Measurements from ENCODE around the gene HECTD1. TPM values are rescaled to one million over a fixed set of nuclear protein-coding genes. Genes with fewer than 3 reads are reported as not detected.
"Not testable (repeated sequence)": the region's sequence is repeated elsewhere in the genome, so short reads cannot be mapped to it uniquely, and the experiment has no call there.

The HECTD1 gene
- total and polyA plus RNA-seq, 11 donors: 42.4 to 185 (median 148) TPM

- WGBS, 4 donors: 78 to 87% (median 83%) methylated on average over 1 of the region's 1 CpG
- no peak overlapping the region for H3K27ac ChIP-seq
These were observed 148.3 kb downstream of the HECTD1 start for GRCh38 chr14:31059152-31059924.

DNA sequence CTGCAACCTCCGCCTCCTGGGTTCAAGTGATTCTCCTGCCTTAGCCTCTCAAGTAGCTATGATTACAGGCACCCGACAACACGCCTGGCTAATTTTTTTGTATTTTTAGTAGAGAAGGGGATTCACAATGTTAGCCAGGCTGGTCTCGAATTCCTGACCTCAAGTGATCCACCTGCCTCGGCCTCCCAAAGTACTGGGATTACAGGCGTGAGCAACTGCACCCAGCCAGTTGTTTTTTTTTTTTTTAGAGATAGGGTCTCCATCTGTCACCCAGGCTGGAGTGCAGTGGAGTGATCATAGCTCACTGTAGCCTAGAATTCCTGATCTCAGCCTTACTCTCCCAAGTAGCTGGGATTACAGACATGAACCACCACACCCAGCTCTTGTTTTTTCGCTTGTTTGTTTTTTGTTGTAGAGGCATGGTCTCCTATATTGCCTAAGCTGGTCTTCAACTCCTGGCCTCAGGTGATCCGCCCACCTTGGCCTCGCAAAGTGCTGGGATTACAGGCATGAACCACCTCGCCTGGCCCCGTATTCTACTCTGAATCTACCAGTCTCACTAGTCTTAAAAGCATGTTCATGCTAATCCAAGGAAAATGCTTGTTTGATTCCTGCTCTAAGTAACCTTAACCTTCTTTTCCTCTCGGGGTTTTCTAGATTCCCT is 149.8 kb downstream of the HECTD1 start:
- Histone ChIP-seq H3K36me3 (no peaks in the 10 kb centered on the region), H3K27ac (no peak overlapping the region)
- intact Hi-C loops (cut with DNase I): no loop called here

More at GRCh38 chr14:31059152-31059924, 148.3 kb downstream of the HECTD1 start:
- intact Hi-C loops (cut with DNase I): no loop called here
- peak in 3 of 5 donors; percentile 39 to 69 (median 65) for DNase-seq
- Histone ChIP-seq H3K4me1 (peaks cover 0 to 13% (median 3%) of the 10 kb centered on the region in 12 donors), H3K27me3 (no peaks in the 10 kb centered on the region), H3K9me3 (no peaks in the 10 kb centered on the region), H3K36me3 (no peaks in the 10 kb centered on the region), H3K4me3 (no peak overlapping the region)
- TF ChIP-seq CTCF (IDR thresholded peaks at IDR 0.05) (no peak), POLR2A (IDR thresholded peaks at IDR 0.05) (no peak)
- peak in 3 of 4 donors; percentile 72 to 91 (median 87) for ATAC-seq

DNA sequence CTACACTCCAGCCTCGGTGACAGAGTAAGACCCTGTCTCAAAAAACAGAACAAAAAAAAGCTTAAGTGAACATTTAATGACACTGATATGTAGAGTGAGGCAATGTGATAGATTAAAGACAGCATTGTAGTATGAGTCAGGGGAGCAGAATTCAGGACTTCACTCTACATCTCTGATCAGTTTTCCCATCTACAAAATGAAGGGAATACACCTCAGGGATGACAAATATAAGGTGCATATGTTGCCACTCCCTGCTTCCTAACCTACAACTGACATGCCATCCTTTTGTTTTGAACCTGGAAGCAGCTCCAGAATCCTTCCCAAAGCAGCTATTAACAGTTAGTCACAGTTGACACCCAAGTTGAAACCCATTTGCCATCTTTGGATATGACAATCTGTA is 150.6 kb downstream of the HECTD1 start:
- Histone ChIP-seq H3K4me3 (no peak overlapping the region), H3K27ac (no peak overlapping the region), H3K36me3 (no peaks in the 10 kb centered on the region), H3K27me3 (no peaks in the 10 kb centered on the region), H3K9me3 (no peaks in the 10 kb centered on the region), H3K4me1 (peaks cover 0 to 25% (median 8%) of the 10 kb centered on the region in 12 donors)
- DNase-seq (no peak), ATAC-seq (no peak)
- TF ChIP-seq CTCF (IDR thresholded peaks at IDR 0.05): no peak
- TF ChIP-seq POLR2A (IDR thresholded peaks at IDR 0.05): no peak
- 89 to 93% (median 91%) methylated on average over 1 of the region's 1 CpG for WGBS, 4 donors
- intact Hi-C loops (cut with DNase I): no loop called here

More for the DNA sequence above, 149.8 kb downstream of the HECTD1 start:
- no peaks in the 10 kb centered on the region for H3K27me3 ChIP-seq
- 97 to 98% (median 97%) methylated on average over 12 of the region's 12 CpGs for WGBS, 4 donors
- no peaks in the 10 kb centered on the region for H3K9me3 ChIP-seq
- DNase-seq (no peak), ATAC-seq (no peak)
- TF ChIP-seq POLR2A (IDR thresholded peaks at IDR 0.05): no peak
- H3K4me1 ChIP-seq: peaks cover 0 to 25% (median 8%) of the 10 kb centered on the region in 12 donors
- H3K4me3 ChIP-seq: no peak overlapping the region

- H3K36me3 ChIP-seq; H3K9me3 ChIP-seq; H3K27me3 ChIP-seq; intact Hi-C loops (cut with DNase I); H3K4me3 ChIP-seq: not testable (repeated sequence)
- DNase-seq (peak; percentile 60 to 83 (median 81)), ATAC-seq (peak in 3 of 4 donors; percentile 68 to 74 (median 72))
- WGBS, 4 donors: 52 to 67% (median 53%) methylated on average over 9 of the region's 9 CpGs
- Histone ChIP-seq H3K4me1 (peaks cover 0 to 21% (median 6%) of the 10 kb centered on the region in 12 donors), H3K27ac (peak overlapping the region in 6 of 12 donors; percentile 3 to 52 (median 12))
These were observed 154.5 kb downstream of the HECTD1 start for GRCh38 chr14:31052905-31053586.

GRCh38 chr14:31051511-31051910 is 156.1 kb downstream of the HECTD1 start:
- 68 to 84% (median 74%) methylated on average over 4 of the region's 4 CpGs for WGBS, 4 donors
- peaks cover 0 to 21% (median 6%) of the 10 kb centered on the region in 12 donors for H3K4me1 ChIP-seq
- no peaks in the 10 kb centered on the region for H3K36me3 ChIP-seq
- DNase-seq: no peak
- intact Hi-C loops (cut with DNase I): no loop called here
- ATAC-seq: no peak
- peaks cover 0 to 2% (median 0%) of the 10 kb centered on the region in 12 donors for H3K9me3 ChIP-seq
- no peak for TF ChIP-seq CTCF (IDR thresholded peaks at IDR 0.05)
- TF ChIP-seq POLR2A (IDR thresholded peaks at IDR 0.05): no peak
- no peak overlapping the region for H3K4me3 ChIP-seq
- no peaks in the 10 kb centered on the region for H3K27me3 ChIP-seq
- no peak overlapping the region for H3K27ac ChIP-seq
